ENCODE results near the gene INTS1. TPM values are rescaled to one million over a fixed set of nuclear protein-coding genes. Genes with fewer than 3 reads are reported as not detected.

INTS1 gene
- polyA plus RNA-seq, 3 donors from 2014 or later = 5.2 to 33.6 (median 11.0) TPM

DNA sequence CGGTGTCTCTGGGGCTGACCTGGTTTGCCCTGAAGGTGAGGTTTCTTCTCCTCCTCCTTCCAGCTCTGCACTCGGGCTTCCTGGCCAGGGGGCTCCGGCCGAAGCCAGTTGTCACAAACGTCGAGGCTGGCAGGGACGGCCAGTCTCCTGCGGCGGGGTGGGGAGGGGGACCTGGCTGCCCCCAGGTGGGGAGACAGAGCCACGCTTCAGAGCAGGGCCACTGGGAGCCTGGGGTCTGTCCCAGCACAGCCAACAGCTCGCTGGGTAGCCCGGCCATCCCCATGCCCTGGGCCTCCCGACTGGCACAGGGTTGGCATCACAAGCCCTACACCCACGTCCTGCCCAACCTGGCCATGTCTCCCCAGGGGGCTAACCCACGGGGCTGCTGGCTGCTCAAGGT is 65.4 kb downstream of the INTS1 start:
- no peaks in the 10 kb centered on the region for H3K4me1 Mint-ChIP-seq

DNA sequence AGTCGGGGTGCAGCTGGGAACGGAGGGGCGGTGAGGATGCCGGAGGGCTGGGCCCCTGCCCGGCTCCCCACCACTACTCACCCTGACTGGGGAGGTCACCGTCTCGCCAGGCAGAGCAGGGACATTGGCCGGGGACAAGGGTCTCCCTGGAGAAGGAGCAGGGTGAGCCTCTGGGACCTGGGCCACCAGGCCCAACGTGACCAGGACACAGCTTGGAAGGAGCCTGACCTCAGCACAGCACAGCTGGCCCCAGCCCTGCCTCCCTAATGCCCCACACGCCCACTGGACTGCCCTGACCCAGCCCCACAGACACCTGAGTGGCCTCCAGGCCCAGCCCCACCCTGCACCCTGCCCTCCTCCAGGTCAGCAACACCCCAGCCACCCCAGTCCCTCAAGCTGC is 66.0 kb downstream of the INTS1 start:
- no peak for DNase-seq
- H3K4me3 Mint-ChIP-seq = no peak overlapping the region
- no peaks in the 10 kb centered on the region for H3K4me1 Mint-ChIP-seq
- H3K27ac Mint-ChIP-seq = no peak overlapping the region
- peaks cover 0 to 4% (median 1%) of the 10 kb centered on the region in 3 donors for H3K27me3 Mint-ChIP-seq (ENCODE audit: low read depth in 3 of 3)
- H3K9me3 Mint-ChIP-seq = no peaks in the 10 kb centered on the region
- no peaks in the 10 kb centered on the region for H3K36me3 Mint-ChIP-seq

More for the DNA sequence above, 65.4 kb downstream of the INTS1 start:
- Mint-ChIP-seq H3K9me3 (no peaks in the 10 kb centered on the region), H3K27me3 (ENCODE audit: low read depth in 3 of 3) (peaks cover 0 to 3% (median 1%) of the 10 kb centered on the region in 3 donors), H3K36me3 (no peaks in the 10 kb centered on the region), H3K27ac (no peak overlapping the region), H3K4me3 (no peak overlapping the region)
- DNase-seq = no peak

DNA sequence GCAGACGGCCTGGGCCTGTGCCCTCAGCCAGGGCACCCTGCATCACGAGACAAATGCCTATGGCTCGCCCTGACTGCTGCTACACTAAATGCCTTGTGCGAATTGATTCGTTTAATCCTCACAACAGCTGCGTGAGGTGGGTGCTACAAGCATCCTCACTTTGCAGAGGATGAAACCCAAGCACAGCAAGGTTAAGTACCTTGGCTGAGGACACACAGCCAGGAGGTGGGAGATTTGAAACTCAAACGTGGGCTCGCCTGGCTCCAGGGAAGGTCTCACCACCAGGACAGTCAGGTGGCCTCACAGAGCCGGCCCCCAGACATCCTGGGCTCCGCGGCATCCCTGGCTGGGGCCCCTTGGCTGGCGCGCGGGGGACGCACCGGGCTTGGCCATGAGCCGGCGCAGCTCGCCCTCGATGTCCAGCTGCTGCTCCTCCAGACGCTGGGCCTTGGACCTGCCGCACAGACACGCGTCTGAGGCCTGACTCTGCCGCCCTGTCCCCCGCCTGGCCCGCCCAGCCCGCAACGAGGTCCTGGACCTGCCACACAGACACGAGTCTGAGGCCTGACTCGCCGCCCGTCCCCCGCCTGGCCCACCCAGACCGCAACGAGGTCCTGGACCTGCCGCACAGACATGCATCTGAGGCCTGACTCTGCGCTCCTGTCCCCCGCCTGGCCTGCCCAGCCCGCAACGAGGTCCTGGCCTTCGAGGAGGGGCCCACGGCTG is 66.9 kb downstream of the INTS1 start:
- H3K9me3 Mint-ChIP-seq = no peaks in the 10 kb centered on the region
- no peak for DNase-seq
- no peaks in the 10 kb centered on the region for H3K36me3 Mint-ChIP-seq
- H3K27ac Mint-ChIP-seq = no peak overlapping the region
- peaks cover 1 to 5% (median 2%) of the 10 kb centered on the region in 3 donors for H3K27me3 Mint-ChIP-seq (ENCODE audit: low read depth in 3 of 3)
- H3K4me1 Mint-ChIP-seq = peaks cover 2 to 3% of the 10 kb centered on the region in 2 donors
- no peak overlapping the region for H3K4me3 Mint-ChIP-seq

DNA sequence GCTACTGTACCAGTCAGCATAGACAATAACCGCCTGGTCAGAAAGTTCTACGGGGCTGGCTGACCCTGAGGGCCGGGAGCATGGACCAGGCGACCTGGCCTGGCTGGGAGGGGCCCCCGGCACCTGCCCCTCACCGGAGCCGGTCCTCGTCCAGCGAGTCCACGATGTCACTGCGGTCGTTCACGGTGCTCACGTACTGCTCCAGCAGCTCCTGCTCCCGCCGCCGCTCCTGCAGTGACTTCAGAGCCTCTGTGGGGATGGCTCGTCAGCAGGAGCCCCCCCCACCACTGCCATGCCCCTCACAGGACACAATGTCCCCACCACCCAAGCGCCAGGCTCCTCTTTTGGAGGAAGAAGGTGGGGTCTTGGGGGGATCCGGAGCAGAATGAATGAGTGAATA is 67.6 kb downstream of the INTS1 start:
- DNase-seq = no peak
- Mint-ChIP-seq H3K27ac (no peak overlapping the region), H3K4me1 (peaks cover 2 to 5% of the 10 kb centered on the region in 2 donors), H3K27me3 (ENCODE audit: low read depth in 3 of 3) (peaks cover 2 to 3% (median 2%) of the 10 kb centered on the region in 3 donors), H3K9me3 (no peaks in the 10 kb centered on the region), H3K4me3 (no peak overlapping the region), H3K36me3 (no peaks in the 10 kb centered on the region)

DNA sequence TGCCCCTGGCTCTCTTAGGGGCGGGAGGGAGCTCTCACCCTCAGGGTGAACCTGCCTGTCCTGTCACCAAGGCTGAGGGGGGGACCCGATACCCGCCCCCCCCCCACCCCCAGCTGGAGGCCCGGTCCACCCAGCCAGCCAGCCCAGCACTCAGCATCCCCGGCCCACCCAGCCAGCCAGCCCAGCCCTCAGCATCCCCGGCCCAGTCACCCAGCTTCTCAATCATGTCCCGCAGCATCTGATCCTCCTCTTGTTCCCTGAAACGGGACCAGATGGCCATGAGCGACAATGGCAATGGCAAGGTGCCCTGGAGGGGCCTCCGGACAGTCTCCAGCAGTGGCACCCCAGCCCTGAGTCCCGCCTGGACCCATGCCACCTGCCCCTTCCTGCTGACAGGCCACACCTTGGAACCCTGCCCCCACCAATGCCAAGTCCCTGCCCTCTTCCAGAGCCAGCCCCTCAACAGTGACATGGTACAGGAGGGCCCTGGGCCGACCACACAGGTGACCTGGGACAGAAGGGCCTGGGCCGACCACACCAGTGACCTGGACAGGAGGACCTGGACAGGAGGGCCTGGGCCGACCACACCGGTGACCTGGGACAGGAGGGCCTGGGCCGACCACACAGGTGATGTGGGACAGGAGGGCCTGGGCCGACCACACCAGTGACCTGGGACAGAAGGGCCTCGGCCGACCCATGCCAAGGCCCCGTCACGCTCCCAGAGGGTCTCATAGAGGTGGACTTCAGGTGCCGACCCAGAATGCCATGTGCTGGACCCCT is 69.1 kb downstream of the INTS1 start:
- H3K27me3 Mint-ChIP-seq (ENCODE audit: low read depth in 3 of 3) = peaks cover 1 to 3% (median 2%) of the 10 kb centered on the region in 3 donors
- peaks cover 2 to 5% of the 10 kb centered on the region in 2 donors for H3K4me1 Mint-ChIP-seq
- no peaks in the 10 kb centered on the region for H3K9me3 Mint-ChIP-seq
- no peak overlapping the region for H3K27ac Mint-ChIP-seq
- H3K4me3 Mint-ChIP-seq = no peak overlapping the region
- no peak for DNase-seq
- H3K36me3 Mint-ChIP-seq = no peaks in the 10 kb centered on the region

DNA sequence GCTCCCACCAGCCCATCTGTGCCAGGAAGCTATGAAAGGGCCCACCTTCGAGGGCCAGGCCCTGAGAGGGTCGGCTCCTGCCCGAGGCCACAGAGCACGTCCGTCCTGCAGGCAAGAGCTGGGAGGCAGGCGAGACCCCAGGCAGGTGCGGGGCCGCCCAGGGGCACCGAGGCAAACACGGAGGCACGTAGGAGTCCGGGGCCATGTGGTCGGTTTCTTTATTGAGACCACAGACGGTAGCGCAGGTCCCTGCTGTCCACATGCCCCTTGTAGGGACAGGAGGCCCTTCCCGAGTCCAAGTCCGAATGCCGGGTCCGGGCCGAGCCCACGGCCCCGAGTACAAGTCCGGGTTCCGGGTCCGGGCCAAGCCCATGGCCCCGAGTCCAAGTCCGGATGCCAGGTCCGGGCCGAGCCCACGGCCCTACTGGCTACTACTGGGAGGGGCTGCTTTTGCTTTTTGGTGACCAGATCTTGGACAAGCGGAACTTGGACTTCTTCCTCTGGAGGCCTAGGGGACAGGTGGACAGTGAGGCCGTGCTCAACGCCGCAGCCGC is 69.9 kb downstream of the INTS1 start:
- no peak overlapping the region for H3K4me3 Mint-ChIP-seq
- H3K9me3 Mint-ChIP-seq = no peaks in the 10 kb centered on the region
- no peak for DNase-seq
- H3K27ac Mint-ChIP-seq = no peak overlapping the region
- peaks cover 2 to 5% of the 10 kb centered on the region in 2 donors for H3K4me1 Mint-ChIP-seq
- no peaks in the 10 kb centered on the region for H3K36me3 Mint-ChIP-seq
- peaks cover 1 to 3% (median 2%) of the 10 kb centered on the region in 3 donors for H3K27me3 Mint-ChIP-seq (ENCODE audit: low read depth in 3 of 3)

DNA sequence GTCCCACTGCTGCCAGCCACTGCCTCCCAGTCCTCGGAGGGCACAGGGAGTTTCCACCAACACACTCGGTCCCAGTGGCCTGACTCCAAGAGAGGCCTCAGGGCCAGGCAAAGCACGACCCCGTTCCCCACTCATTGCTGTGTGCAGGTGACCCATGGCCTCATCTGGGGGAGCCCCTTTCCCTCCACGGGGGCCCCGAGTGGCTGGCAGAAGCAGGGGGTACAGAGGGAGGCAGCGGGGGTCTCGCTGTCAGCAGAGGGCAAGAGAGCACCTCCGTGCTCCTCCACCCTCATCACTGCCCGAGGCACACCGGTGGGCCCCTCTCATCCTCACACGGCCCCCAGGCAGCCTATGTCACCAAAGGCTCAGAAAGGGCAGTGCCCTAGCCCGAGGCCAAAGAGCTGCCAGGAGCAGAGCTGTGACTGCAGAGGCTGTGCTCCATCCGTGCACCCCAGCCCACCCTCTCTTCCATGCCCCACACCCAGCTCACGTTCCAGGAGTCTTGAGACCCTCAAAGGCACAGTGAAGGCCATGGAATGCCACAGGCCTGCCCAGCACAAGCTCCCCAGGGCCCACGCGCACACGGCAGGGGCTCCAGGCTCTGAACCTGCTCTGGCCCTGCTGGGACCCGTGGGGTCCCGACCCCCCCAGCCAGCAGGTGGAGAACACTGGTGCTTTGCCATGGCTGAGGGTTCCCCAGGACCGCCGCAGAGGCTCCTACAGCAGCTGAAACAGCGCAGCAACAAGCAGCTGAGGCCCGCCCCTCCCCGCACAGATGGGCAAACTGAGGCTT is 70.9 kb downstream of the INTS1 start:
- peaks cover 2 to 5% of the 10 kb centered on the region in 2 donors for H3K4me1 Mint-ChIP-seq
- H3K36me3 Mint-ChIP-seq = no peaks in the 10 kb centered on the region

DNA sequence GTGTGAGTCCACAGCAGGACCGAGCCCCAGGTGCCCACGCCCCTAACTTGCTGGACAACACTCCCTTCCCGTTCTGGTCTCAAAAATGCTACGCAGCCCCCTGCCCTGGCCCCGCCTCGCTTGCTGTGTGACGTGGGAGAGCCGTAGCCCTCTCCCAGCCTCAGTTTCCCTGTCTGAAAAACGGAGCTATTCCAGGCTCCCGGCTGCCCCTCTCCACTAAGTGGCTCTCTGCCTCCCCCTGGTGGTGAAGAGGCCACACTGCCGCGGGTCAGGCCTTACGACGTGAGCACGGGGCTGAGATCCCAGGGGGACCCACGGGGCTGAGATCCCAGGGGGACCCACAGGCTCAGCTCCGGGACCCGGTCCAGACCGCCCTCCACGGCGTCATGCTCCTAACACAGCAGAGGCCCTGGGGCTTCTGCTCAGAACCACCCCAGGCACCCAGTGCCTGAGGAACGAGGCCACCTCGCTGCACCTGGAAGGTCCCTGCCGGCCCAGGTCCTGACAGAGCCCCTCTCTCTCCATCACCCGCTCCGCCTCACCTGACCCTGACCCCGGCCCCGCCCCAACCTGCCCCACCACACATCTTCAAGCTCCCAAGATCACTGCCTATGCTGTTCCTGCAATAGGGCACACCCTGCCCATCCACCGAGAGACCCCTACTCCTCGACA is 71.6 kb downstream of the INTS1 start:
- peaks cover 1 to 3% (median 2%) of the 10 kb centered on the region in 3 donors for H3K27me3 Mint-ChIP-seq (ENCODE audit: low read depth in 3 of 3)
- H3K9me3 Mint-ChIP-seq = no peaks in the 10 kb centered on the region
- peaks cover 2 to 5% of the 10 kb centered on the region in 2 donors for H3K4me1 Mint-ChIP-seq
- H3K36me3 Mint-ChIP-seq = no peaks in the 10 kb centered on the region
- peak overlapping the region in 1 of 5 donors; percentile 27 for H3K4me3 Mint-ChIP-seq
- H3K27ac Mint-ChIP-seq = no peak overlapping the region
- DNase-seq = peak; percentile 63 to 73 (median 68)

More for the DNA sequence above, 70.9 kb downstream of the INTS1 start:
- Mint-ChIP-seq H3K27ac (no peak overlapping the region), H3K4me3 (no peak overlapping the region), H3K9me3 (no peaks in the 10 kb centered on the region), H3K27me3 (ENCODE audit: low read depth in 3 of 3) (peaks cover 1 to 3% (median 2%) of the 10 kb centered on the region in 3 donors)
- no peak for DNase-seq

DNA sequence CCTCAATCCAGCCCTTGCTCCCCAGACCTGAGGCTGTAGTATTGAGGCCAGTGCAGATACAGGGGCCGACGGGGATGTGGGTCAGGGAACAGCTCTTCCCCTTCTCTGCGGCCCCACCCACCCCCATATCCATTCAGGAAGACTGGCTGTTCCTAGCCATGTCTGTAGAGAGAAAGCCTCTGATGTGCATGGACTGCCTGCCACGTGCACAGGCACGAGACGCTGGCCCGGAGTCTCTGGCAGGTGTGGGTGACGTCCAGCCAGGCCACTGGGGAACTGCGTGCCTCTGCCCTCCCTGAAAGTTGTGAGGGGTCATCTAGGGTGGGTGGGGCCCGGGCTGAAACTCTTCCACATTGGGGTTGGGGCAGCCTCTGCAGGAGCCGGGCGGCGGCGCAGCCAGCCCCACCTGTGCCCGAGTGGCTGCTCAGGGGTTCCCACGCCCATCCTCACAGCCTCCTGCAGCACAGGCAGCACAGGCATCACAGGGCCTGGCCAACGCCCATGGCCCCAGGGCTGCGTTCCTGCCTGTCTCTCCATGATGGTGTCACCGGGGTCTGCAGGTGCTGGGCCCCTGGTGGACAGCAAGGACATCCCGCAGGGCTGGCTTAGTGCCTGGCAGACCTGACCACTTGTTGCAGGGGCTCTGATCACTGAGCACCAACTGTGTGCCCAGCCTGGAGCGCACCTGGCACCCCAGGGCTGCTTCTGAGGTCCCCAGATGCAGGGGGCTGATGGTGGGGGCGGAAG is 72.4 kb downstream of the INTS1 start:
- Mint-ChIP-seq H3K36me3 (no peaks in the 10 kb centered on the region), H3K9me3 (no peaks in the 10 kb centered on the region), H3K27me3 (ENCODE audit: low read depth in 3 of 3) (peaks cover 1 to 3% (median 2%) of the 10 kb centered on the region in 3 donors), H3K4me1 (peaks cover 2 to 5% of the 10 kb centered on the region in 2 donors), H3K4me3 (no peak overlapping the region), H3K27ac (no peak overlapping the region)
- DNase-seq = no peak

DNA sequence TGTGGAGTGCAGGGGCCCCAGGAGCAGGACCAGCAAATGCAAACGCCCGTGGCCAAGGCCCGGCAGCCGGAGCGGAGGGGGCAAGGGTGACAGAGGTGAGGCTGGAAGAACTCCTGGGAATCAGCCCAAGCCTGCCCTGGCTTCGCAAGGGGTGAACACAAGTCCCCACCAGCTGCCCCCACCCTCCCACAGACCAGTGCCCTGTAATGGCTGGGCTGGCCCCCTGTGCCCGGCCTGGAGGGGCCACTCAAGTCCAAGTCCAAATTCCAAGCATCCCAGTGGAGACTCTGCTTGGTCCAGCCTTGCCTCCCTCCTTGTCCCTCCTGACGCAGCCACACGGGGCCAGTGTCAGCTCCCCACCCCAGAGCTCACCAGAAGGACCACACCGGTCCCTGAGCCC is 73.0 kb downstream of the INTS1 start:
- H3K27me3 Mint-ChIP-seq (ENCODE audit: low read depth in 3 of 3) = peaks cover 1 to 3% (median 2%) of the 10 kb centered on the region in 3 donors
- H3K36me3 Mint-ChIP-seq = no peaks in the 10 kb centered on the region
- H3K9me3 Mint-ChIP-seq = no peaks in the 10 kb centered on the region
- no peak for DNase-seq
- no peak overlapping the region for H3K27ac Mint-ChIP-seq
- H3K4me3 Mint-ChIP-seq = no peak overlapping the region
- H3K4me1 Mint-ChIP-seq = peaks cover 2 to 5% of the 10 kb centered on the region in 2 donors

DNA sequence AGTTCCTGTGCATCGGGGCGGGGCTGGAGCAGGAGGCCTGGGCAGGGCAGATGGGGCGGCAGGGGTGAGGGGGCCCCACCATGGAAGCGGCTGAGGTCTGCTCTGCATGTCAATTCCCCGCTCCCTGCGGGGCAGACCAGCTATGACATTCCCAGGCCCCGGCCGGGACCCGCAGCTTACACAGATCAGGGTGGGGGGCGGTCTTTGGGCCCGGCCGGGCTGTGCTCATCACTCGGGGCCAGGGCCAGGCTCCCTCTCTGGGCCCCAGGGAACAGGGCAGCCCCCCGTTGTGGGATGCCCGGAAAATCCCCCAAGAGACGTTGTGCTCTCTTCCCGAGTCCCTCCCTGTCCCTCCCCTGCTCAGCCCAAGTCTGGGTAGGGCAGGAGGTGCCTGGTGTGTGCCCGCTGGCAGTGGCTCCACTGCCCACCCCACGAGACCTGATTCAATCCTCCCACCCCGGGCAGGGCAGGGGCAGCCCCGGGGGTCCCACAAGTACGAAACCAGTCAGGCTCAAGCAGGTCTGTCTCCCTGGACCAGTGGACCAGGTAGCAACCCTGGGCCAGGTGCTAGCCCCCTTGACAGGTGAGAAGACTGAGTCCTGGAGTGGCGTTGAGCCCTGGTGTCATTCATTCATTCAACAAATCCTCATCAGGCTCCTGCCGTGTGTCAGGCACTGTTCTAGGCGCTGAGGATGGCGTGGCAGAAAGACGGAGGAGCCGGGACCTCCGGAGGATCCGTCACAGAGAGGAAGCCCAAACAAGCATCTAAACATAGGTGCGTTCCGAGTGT is 73.9 kb downstream of the INTS1 start:
- H3K27ac Mint-ChIP-seq = no peak overlapping the region
- no peaks in the 10 kb centered on the region for H3K9me3 Mint-ChIP-seq
- H3K4me1 Mint-ChIP-seq = peaks cover 2 to 5% of the 10 kb centered on the region in 2 donors
- DNase-seq = no peak
- H3K36me3 Mint-ChIP-seq = no peaks in the 10 kb centered on the region
- peaks cover 1 to 5% (median 2%) of the 10 kb centered on the region in 3 donors for H3K27me3 Mint-ChIP-seq (ENCODE audit: low read depth in 3 of 3)
- no peak overlapping the region for H3K4me3 Mint-ChIP-seq

DNA sequence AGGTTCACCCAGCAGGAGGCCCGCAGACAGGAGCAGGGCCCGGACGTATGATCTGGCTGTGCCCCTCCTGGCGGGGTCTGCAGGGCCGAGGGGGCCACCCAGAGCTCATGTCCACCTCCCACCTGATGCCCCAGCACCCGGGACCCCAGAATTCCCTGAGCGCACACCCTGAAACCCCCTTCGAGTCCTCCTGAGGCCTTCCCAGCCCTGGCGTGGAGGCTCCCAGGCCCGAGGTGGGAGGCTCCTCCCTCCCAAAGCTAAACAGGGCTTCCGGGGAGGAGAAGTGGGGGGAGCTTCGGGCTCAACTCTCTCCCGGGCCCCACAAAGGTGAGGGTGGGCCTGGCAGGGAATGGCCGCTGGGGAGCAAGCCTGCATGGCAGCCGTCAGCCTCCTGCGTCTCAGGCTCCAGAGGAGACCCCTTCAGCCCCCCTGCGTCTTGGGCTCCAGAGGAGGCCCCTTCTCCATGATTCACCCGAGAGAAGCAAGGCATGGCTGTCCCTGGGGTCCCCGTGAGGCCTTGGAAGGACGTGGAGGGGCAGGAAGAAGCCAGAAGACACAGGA is 75.2 kb downstream of the INTS1 start:
- Mint-ChIP-seq H3K4me1 (peaks cover 2 to 5% of the 10 kb centered on the region in 2 donors), H3K27ac (no peak overlapping the region), H3K9me3 (no peaks in the 10 kb centered on the region), H3K36me3 (no peaks in the 10 kb centered on the region), H3K27me3 (ENCODE audit: low read depth in 3 of 3) (peaks cover 1 to 5% (median 2%) of the 10 kb centered on the region in 3 donors), H3K4me3 (no peak overlapping the region)
- no peak for DNase-seq
